ENCODE data around the gene ICE2.

The ICE2 gene

DNA sequence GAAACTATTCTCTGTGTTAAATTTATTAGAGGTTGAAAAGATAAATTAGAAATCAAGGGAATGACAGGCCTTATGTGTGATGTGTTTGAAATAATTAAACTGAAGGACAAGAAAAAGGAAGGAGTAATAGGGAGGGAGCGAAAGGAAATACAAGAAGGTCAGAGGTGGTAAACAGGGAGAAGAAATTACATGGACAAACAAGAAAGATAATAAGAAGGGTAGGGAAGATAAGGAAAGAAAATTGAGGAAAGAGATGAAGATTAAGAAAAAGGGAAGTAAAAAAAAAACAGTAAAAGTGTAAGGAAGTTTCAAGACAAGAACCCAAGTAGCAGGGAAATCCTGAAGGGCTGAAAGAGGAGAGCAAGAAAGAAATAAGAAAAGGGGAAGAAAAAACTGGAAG is 54.9 kb downstream of the ICE2 start:
- no peak for DNase-seq (ENCODE audit: low spot score)
- in situ Hi-C loops (cut with MboI; ENCODE audit: low pct_unique_long_range_greater_than_20kb, low sequenced_read_pairs, unreplicated experiment) = no loop called here
- TF ChIP-seq, protein P1, sequence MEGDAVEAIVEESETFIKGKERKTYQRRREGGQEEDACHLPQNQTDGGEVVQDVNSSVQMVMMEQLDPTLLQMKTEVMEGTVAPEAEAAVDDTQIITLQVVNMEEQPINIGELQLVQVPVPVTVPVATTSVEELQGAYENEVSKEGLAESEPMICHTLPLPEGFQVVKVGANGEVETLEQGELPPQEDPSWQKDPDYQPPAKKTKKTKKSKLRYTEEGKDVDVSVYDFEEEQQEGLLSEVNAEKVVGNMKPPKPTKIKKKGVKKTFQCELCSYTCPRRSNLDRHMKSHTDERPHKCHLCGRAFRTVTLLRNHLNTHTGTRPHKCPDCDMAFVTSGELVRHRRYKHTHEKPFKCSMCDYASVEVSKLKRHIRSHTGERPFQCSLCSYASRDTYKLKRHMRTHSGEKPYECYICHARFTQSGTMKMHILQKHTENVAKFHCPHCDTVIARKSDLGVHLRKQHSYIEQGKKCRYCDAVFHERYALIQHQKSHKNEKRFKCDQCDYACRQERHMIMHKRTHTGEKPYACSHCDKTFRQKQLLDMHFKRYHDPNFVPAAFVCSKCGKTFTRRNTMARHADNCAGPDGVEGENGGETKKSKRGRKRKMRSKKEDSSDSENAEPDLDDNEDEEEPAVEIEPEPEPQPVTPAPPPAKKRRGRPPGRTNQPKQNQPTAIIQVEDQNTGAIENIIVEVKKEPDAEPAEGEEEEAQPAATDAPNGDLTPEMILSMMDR (IDR thresholded peaks at IDR 0.05; ENCODE audit: extremely low read depth, insufficient read depth, missing control alignments) = no peak

DNA sequence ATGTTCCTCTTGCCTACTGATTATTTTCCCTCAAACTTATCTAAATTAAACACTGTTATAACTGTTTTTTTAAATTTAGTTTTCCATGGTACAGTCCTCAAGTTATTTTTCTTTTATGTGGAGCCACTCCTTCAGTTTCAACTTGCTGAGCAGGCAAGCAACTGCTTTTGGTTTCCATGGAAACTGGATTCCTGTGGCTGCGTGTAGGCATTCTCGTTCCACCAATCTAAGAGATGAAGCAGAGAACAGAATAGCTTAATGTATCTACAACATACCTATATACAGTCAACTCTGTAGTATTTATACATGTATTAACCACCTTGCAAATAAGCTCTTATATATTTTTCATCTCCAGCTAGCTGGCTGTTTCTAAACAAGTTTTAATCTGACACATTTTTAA is 55.4 kb downstream of the ICE2 start:
- TF ChIP-seq, protein P1 (IDR thresholded peaks at IDR 0.05; ENCODE audit: extremely low read depth, insufficient read depth, missing control alignments) = no peak
- in situ Hi-C loops (cut with MboI; ENCODE audit: low pct_unique_long_range_greater_than_20kb, low sequenced_read_pairs, unreplicated experiment) = no loop called here
- DNase-seq (ENCODE audit: low spot score) = no peak

DNA sequence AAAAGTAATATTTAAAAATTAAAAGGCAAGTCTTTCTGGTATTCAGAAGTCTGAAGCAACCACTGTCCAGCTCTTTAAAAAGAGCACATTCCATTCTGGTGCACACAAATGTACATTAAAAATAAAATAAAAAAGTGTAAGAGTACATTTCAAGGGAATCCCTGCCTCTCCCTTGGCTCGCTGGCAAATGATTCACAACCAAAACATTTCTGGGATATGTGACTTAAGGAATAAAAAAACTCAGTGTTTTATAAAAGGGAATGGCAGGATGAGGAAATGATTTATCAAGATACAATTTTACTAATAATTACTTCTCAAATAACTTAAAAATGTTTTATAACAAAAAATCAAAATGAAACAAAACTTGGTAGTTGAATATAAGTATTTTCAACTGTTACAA is 57.4 kb downstream of the ICE2 start:
- TF ChIP-seq, protein P1 (IDR thresholded peaks at IDR 0.05; ENCODE audit: extremely low read depth, insufficient read depth, missing control alignments) = no peak
- in situ Hi-C loops (cut with MboI; ENCODE audit: low pct_unique_long_range_greater_than_20kb, low sequenced_read_pairs, unreplicated experiment) = no loop called here

GRCh38 chr15:60420203-60420716 is 58.7 kb downstream of the ICE2 start:
- in situ Hi-C loops (cut with MboI; ENCODE audit: low pct_unique_long_range_greater_than_20kb, low sequenced_read_pairs, unreplicated experiment) = no loop called here
- TF ChIP-seq, protein P1 (IDR thresholded peaks at IDR 0.05; ENCODE audit: extremely low read depth, insufficient read depth, missing control alignments) = no peak
- DNase-seq (ENCODE audit: low spot score) = no peak

More for the DNA sequence above, 57.4 kb downstream of the ICE2 start:
- no peak for DNase-seq (ENCODE audit: low spot score)

DNA sequence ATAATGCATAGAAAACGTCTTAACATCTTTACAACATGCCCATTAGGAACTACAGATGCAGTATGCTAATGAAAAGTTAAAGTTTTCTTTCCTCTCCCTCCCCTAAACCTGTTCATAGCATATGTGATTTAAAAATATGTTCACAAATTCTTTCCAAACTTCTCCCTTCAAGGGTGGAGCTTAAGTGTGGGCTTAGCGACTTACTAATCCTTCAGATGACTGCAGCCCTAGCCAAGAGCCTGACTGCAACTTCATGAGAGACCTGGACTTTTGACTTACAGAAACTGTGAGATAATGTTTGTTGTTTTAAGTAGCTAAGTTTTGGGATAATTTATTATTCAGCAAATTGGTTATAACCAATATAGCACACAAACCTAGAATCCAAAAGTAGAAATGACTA is 59.2 kb downstream of the ICE2 start:
- TF ChIP-seq, protein P1 (IDR thresholded peaks at IDR 0.05; ENCODE audit: extremely low read depth, insufficient read depth, missing control alignments) = no peak
- DNase-seq (ENCODE audit: low spot score) = no peak
- in situ Hi-C loops (cut with MboI; ENCODE audit: low pct_unique_long_range_greater_than_20kb, low sequenced_read_pairs, unreplicated experiment) = no loop called here

DNA sequence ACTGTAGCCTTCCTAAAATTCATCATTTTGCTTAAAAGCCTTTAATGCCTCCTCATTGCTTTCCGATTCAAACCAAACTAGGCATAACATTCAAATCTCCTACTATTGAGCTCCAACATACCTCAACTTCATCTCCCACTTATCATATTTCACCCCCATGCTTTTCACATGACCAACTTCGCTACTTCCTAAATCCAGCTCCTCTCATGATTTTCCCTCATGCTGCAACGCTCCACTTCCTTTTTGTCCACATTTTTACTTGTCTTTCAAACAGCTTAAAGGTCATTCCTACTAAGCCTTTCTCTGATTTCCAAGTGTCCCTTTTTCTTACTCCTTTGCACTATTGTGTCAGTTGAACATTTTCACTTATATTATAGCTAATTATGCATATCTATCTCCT is 60.8 kb downstream of the ICE2 start:
- TF ChIP-seq, protein P1 (IDR thresholded peaks at IDR 0.05; ENCODE audit: extremely low read depth, insufficient read depth, missing control alignments) = no peak
- DNase-seq (ENCODE audit: low spot score) = no peak
- in situ Hi-C loops (cut with MboI; ENCODE audit: low pct_unique_long_range_greater_than_20kb, low sequenced_read_pairs, unreplicated experiment) = no loop called here

DNA sequence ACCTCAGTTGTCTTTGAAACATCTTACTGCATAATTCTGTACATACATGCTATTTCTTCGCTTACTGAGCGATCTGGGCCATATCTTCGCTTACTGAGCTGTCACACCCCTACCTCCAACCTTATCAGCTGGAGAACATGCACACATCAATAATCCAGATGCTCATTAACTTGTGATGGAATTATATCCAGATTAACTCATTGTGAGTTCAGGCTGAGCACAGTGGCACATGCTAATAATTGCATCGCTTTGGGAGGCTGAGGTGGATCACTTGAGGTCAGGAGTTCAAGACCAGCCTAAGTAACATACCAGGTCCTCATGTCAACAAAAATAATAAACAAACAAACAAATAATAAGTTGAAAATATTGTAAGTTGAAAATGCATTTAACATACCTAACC is 61.8 kb downstream of the ICE2 start:
- in situ Hi-C loops (cut with MboI; ENCODE audit: low pct_unique_long_range_greater_than_20kb, low sequenced_read_pairs, unreplicated experiment) = no loop called here
- TF ChIP-seq, protein P1 (IDR thresholded peaks at IDR 0.05; ENCODE audit: extremely low read depth, insufficient read depth, missing control alignments) = no peak
- DNase-seq (ENCODE audit: low spot score) = no peak

Measured in GM13977 (cell line).